WTC11 (cell line): ENCODE results near the gene AK8. TPM values are rescaled to one million over a fixed set of nuclear protein-coding genes. Genes with fewer than 3 reads are reported as not detected.

Experiments used
- ATAC-seq: fragments of 200-7000 bp; cut with Tn5 transposase; 2 replicates; pipeline ENCODE4 v1.10.0; 2021; ENCODE audit warnings: mild to moderate bottlenecking, moderate library complexity
- CTCF ChIA-PET: fragments of 300-600 bp; sonication (Branson Sonifier 250); formaldehyde crosslinking; loops from one replicate; lab custom pipeline; 2021; ENCODE audit warnings: antibody characterized with exemption; lab: Charles Lee
- POLR2A ChIA-PET: fragments of 350-600 bp; sonication (Branson Sonifier 250); formaldehyde crosslinking; loops from one replicate; lab custom pipeline; 2021; ENCODE audit warnings: antibody characterized with exemption; lab: Charles Lee
- DNase-seq: peaks from one replicate; pipeline ENCODE4 v3.0.0; 2021; ENCODE audit warnings: low spot score
- H3K27ac Mint-ChIP-seq: 2 replicates; pipeline ENCODE4 v1.8.0; 2021; ENCODE audit warnings: mixed read lengths
- H3K27me3 Mint-ChIP-seq: 2 replicates; pipeline ENCODE4 v1.8.0; 2021; ENCODE audit warnings: low read depth, mild to moderate bottlenecking, moderate library complexity, mixed read lengths
- H3K36me3 Mint-ChIP-seq: 2 replicates; pipeline ENCODE4 v1.8.0; 2021; ENCODE audit warnings: mixed read lengths
- H3K4me1 Mint-ChIP-seq: 2 replicates; pipeline ENCODE4 v1.8.0; 2022; ENCODE audit warnings: mixed read lengths
- H3K4me3 Mint-ChIP-seq: 2 replicates; pipeline ENCODE4 v1.8.0; 2021; ENCODE audit warnings: mild to moderate bottlenecking, moderate library complexity, mixed read lengths
- H3K9me3 Mint-ChIP-seq: 2 replicates; pipeline ENCODE4 v1.8.0; 2021; ENCODE audit warnings: mixed read lengths
- ATF1 ChIP-seq: sonication (generic); formaldehyde crosslinking; IDR thresholded peaks from 2 replicates; pipeline ENCODE4 v1.8.1; 2023; ENCODE audit warnings: mild to moderate bottlenecking, moderate library complexity, missing genetic modification reagents
- ESRRA ChIP-seq: sonication (generic); formaldehyde crosslinking; IDR thresholded peaks from 2 replicates; pipeline ENCODE4 v1.8.1; 2022; ENCODE audit warnings: mild to moderate bottlenecking, missing genetic modification reagents, borderline replicate concordance
- HMGA2 ChIP-seq: fragments of 250-450 bp; sonication (Bioruptor Pico); IDR thresholded peaks from 2 replicates; pipeline ENCODE4 v1.4.0; 2021; ENCODE audit warnings: mild to moderate bottlenecking, moderate library complexity
- KAT7 ChIP-seq: sonication (generic); formaldehyde crosslinking; IDR thresholded peaks from 2 replicates; pipeline ENCODE4 v1.8.1; 2023; ENCODE audit warnings: missing genetic modification reagents, mild to moderate bottlenecking, borderline replicate concordance
- MXD4 ChIP-seq: fragments of 250-450 bp; sonication (Bioruptor Pico); IDR thresholded peaks from 2 replicates; pipeline ENCODE4 v1.8.0; 2021; ENCODE audit warnings: mild to moderate bottlenecking, moderate library complexity, borderline replicate concordance
- NFYB ChIP-seq: sonication (generic); formaldehyde crosslinking; conservative IDR thresholded peaks from 2 replicates; pipeline ENCODE4 v1.8.0; 2022; ENCODE audit warnings: low read depth, missing genetic modification reagents
- NR1H2 ChIP-seq: sonication (generic); formaldehyde crosslinking; IDR thresholded peaks from 2 replicates; pipeline ENCODE4 v1.9.0; 2021; ENCODE audit warnings: mild to moderate bottlenecking, moderate library complexity, missing genetic modification reagents
- RELA ChIP-seq: sonication (generic); formaldehyde crosslinking; IDR thresholded peaks from 2 replicates; pipeline ENCODE4 v1.8.1; 2022; ENCODE audit warnings: missing genetic modification reagents, mild to moderate bottlenecking, borderline replicate concordance
- TCF7 ChIP-seq: sonication (generic); formaldehyde crosslinking; IDR thresholded peaks from 2 replicates; pipeline ENCODE4 v1.8.0; 2022; ENCODE audit warnings: mild to moderate bottlenecking, low read depth, missing genetic modification reagents, moderate library complexity
- TEAD1 ChIP-seq: sonication (generic); formaldehyde crosslinking; IDR thresholded peaks from 2 replicates; pipeline ENCODE4 v1.8.0; 2022; ENCODE audit warnings: mild to moderate bottlenecking, missing genetic modification reagents
- ZNF121 ChIP-seq: sonication (generic); formaldehyde crosslinking; IDR thresholded peaks from 2 replicates; pipeline ENCODE4 v1.8.0; 2023; ENCODE audit warnings: missing genetic modification reagents
- ZNF317 ChIP-seq: sonication (generic); formaldehyde crosslinking; IDR thresholded peaks from 2 replicates; pipeline ENCODE4 v1.8.1; 2023; ENCODE audit warnings: low read depth, mild to moderate bottlenecking, moderate library complexity, missing genetic modification reagents, borderline replicate concordance
- ZNF416 ChIP-seq: fragments of 250-450 bp; sonication (Bioruptor Pico); IDR thresholded peaks from 2 replicates; pipeline ENCODE4 v1.9.0; 2021; ENCODE audit warnings: mild to moderate bottlenecking, inconsistent platforms
- ZNF423 ChIP-seq: fragments of 250-450 bp; sonication (Bioruptor Pico); IDR thresholded peaks from 2 replicates; pipeline ENCODE4 v2.1.2; 2022; ENCODE audit warnings: mild to moderate bottlenecking, moderate library complexity
- total RNA-seq: library from RNA; stranded (reverse); gene quantifications from 3 replicates; pipeline ENCODE4 v1.2.3, GENCODE V29; 2021
- TF ChIP-seq, protein P1 (sequence below): sonication (generic); formaldehyde crosslinking; IDR thresholded peaks from 2 replicates; pipeline ENCODE4 v1.8.1; 2023; ENCODE audit warnings: mild to moderate bottlenecking, missing genetic modification reagents, moderate library complexity
- TF ChIP-seq, protein P2 (sequence below): sonication (generic); formaldehyde crosslinking; IDR thresholded peaks from 2 replicates; pipeline ENCODE4 v1.8.1; 2023; ENCODE audit warnings: mild to moderate bottlenecking, missing genetic modification reagents
- TF ChIP-seq, protein P3 (sequence below): fragments of 250-450 bp; sonication (Bioruptor Pico); IDR thresholded peaks from 2 replicates; pipeline ENCODE4 v1.9.0; 2021; ENCODE audit warnings: mild to moderate bottlenecking
- TF ChIP-seq, protein P4 (sequence below): sonication (generic); formaldehyde crosslinking; IDR thresholded peaks from 2 replicates; pipeline ENCODE4 v1.8.1; 2023; ENCODE audit warnings: mild to moderate bottlenecking, missing genetic modification reagents
- TF ChIP-seq, protein P5 (sequence below): sonication (generic); formaldehyde crosslinking; conservative IDR thresholded peaks from 2 replicates; pipeline ENCODE4 v1.8.1; 2023; ENCODE audit warnings: mild to moderate bottlenecking, low read depth, missing genetic modification reagents, moderate library complexity
- TF ChIP-seq, protein P6 (sequence below): fragments of 250-450 bp; sonication (Bioruptor Pico); IDR thresholded peaks from 2 replicates; pipeline ENCODE4 v1.9.0; 2021; ENCODE audit warnings: mild to moderate bottlenecking

AK8 gene
- total RNA-seq, 1 experiment from 2014 or later, result 0.48 TPM

DNA sequence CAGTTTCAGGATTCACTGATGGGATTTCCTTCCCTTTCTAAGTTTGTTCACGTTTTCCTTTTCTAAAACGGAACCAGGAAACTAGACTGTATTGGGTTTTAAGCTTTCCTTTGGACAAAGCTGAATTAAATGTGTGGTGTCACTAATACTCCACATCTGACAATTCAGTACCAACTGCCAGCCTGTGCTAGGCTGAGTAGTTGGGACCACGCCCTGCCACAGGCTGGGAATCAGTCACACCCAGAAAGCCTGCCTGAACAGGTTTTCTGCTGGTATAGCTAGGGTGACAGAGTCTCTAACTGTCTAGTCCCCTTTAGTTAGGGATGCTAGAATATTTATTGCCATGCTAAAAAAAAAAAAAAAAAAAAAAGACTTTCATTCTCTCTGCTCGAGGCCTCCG lies 16.3 kb upstream of the AK8 start:
- Mint-ChIP-seq H3K9me3 (no peaks in the 10 kb centered on the region), H3K27me3 (no peaks in the 10 kb centered on the region), H3K27ac (no peak overlapping the region), H3K4me3 (no peak overlapping the region), H3K36me3 (peaks cover 34% of the 10 kb centered on the region), H3K4me1 (no peaks in the 10 kb centered on the region; the same call in 1 of the 2 replicates)
- ChIA-PET CTCF (interaction anchor here (0.9 kb wide), 1 partner anchor 8 kb away, joined by 3 read pairs; no protein-coding TSS in a partner anchor), POLR2A (no interaction called here)
- TF ChIP-seq TEAD1 (no peak), HMGA2 (CRISPR knock-in tag) (no peak), RELA (CRISPR knock-in tag) (no peak), TCF7 (no peak), ZNF317 (CRISPR knock-in tag) (no peak), ZNF121 (CRISPR knock-in tag) (no peak), ATF1 (CRISPR knock-in tag) (no peak), NFYB (CRISPR knock-in tag) (no peak), MXD4 (CRISPR knock-in tag) (no peak), ZNF423 (CRISPR knock-in tag) (no peak), ZNF416 (CRISPR knock-in tag) (no peak), KAT7 (no peak), ESRRA (CRISPR knock-in tag) (no peak), NR1H2 (CRISPR knock-in tag) (no peak)
- TF ChIP-seq, protein P1, sequence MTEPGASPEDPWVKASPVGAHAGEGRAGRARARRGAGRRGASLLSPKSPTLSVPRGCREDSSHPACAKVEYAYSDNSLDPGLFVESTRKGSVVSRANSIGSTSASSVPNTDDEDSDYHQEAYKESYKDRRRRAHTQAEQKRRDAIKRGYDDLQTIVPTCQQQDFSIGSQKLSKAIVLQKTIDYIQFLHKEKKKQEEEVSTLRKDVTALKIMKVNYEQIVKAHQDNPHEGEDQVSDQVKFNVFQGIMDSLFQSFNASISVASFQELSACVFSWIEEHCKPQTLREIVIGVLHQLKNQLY (CRISPR knock-in tag), result no peak
- TF ChIP-seq, protein P2, sequence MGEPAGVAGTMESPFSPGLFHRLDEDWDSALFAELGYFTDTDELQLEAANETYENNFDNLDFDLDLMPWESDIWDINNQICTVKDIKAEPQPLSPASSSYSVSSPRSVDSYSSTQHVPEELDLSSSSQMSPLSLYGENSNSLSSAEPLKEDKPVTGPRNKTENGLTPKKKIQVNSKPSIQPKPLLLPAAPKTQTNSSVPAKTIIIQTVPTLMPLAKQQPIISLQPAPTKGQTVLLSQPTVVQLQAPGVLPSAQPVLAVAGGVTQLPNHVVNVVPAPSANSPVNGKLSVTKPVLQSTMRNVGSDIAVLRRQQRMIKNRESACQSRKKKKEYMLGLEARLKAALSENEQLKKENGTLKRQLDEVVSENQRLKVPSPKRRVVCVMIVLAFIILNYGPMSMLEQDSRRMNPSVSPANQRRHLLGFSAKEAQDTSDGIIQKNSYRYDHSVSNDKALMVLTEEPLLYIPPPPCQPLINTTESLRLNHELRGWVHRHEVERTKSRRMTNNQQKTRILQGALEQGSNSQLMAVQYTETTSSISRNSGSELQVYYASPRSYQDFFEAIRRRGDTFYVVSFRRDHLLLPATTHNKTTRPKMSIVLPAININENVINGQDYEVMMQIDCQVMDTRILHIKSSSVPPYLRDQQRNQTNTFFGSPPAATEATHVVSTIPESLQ (CRISPR knock-in tag), result no peak
- TF ChIP-seq, protein P3, sequence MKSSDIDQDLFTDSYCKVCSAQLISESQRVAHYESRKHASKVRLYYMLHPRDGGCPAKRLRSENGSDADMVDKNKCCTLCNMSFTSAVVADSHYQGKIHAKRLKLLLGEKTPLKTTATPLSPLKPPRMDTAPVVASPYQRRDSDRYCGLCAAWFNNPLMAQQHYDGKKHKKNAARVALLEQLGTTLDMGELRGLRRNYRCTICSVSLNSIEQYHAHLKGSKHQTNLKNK (CRISPR knock-in tag), result no peak
- TF ChIP-seq, protein P4, sequence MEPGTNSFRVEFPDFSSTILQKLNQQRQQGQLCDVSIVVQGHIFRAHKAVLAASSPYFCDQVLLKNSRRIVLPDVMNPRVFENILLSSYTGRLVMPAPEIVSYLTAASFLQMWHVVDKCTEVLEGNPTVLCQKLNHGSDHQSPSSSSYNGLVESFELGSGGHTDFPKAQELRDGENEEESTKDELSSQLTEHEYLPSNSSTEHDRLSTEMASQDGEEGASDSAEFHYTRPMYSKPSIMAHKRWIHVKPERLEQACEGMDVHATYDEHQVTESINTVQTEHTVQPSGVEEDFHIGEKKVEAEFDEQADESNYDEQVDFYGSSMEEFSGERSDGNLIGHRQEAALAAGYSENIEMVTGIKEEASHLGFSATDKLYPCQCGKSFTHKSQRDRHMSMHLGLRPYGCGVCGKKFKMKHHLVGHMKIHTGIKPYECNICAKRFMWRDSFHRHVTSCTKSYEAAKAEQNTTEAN, result no peak
- TF ChIP-seq, protein P5, sequence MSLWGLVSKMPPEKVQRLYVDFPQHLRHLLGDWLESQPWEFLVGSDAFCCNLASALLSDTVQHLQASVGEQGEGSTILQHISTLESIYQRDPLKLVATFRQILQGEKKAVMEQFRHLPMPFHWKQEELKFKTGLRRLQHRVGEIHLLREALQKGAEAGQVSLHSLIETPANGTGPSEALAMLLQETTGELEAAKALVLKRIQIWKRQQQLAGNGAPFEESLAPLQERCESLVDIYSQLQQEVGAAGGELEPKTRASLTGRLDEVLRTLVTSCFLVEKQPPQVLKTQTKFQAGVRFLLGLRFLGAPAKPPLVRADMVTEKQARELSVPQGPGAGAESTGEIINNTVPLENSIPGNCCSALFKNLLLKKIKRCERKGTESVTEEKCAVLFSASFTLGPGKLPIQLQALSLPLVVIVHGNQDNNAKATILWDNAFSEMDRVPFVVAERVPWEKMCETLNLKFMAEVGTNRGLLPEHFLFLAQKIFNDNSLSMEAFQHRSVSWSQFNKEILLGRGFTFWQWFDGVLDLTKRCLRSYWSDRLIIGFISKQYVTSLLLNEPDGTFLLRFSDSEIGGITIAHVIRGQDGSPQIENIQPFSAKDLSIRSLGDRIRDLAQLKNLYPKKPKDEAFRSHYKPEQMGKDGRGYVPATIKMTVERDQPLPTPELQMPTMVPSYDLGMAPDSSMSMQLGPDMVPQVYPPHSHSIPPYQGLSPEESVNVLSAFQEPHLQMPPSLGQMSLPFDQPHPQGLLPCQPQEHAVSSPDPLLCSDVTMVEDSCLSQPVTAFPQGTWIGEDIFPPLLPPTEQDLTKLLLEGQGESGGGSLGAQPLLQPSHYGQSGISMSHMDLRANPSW, result no peak
- TF ChIP-seq, protein P6, sequence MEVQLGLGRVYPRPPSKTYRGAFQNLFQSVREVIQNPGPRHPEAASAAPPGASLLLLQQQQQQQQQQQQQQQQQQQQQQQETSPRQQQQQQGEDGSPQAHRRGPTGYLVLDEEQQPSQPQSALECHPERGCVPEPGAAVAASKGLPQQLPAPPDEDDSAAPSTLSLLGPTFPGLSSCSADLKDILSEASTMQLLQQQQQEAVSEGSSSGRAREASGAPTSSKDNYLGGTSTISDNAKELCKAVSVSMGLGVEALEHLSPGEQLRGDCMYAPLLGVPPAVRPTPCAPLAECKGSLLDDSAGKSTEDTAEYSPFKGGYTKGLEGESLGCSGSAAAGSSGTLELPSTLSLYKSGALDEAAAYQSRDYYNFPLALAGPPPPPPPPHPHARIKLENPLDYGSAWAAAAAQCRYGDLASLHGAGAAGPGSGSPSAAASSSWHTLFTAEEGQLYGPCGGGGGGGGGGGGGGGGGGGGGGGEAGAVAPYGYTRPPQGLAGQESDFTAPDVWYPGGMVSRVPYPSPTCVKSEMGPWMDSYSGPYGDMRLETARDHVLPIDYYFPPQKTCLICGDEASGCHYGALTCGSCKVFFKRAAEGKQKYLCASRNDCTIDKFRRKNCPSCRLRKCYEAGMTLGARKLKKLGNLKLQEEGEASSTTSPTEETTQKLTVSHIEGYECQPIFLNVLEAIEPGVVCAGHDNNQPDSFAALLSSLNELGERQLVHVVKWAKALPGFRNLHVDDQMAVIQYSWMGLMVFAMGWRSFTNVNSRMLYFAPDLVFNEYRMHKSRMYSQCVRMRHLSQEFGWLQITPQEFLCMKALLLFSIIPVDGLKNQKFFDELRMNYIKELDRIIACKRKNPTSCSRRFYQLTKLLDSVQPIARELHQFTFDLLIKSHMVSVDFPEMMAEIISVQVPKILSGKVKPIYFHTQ (CRISPR knock-in tag), result no peak
- ATAC-seq (no peak), DNase-seq (no peak)
